ENCODE data around the gene BRSK2. TPM values are rescaled to one million over a fixed set of nuclear protein-coding genes. Genes with fewer than 3 reads are reported as not detected.

The BRSK2 gene
- total and polyA plus RNA-seq, 12 donors: 0.13 to 2.3 (median 0.44) TPM; not detected in 1

DNA sequence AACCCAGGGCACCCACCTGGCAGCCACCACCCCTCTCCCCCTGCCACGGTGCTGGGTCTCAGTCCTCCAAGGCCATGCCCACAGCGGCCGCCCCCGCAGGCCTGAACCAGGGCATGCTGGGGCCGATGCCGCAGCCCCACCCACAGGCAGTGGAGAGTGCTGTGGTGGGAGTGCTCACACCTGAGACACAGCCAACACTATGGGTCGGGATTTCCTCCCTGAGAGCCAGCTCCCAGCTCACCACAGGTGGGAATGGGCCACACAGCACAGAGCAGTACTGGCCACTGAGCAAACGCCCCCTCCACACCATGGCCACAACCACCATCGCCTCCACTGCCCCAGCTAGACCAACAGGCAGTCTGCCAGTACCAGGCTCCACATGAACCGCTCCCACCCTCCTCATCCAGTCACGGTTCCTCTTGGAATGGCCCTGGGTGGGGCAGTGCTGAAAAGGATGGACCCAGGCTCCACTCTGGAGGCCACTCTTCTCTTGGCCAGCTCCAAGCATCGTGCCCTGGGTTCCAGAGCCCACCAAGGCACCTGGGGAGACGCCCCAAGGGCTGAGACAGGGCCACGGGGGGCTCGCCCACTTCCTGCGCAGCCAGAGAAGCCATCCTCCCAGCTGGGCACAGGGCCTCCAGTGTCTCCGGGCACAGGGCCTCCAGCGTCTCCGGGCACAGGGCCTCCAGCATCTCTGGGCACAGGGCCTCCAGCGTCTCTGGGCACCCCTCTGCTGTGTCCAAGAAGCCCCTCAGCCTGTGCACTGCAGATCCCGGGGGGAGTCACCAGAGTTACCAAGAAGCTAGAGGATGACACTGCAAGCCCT lies 82.7 kb downstream of the BRSK2 start:
- H3K27me3 ChIP-seq: no peaks in the 10 kb centered on the region
- intact Hi-C loops (cut with DNase I): no loop called here
- no peak overlapping the region for H3K27ac ChIP-seq
- DNase-seq (peak in 1 of 2 donors; percentile 12), ATAC-seq (no peak)
- TF ChIP-seq, protein P1, sequence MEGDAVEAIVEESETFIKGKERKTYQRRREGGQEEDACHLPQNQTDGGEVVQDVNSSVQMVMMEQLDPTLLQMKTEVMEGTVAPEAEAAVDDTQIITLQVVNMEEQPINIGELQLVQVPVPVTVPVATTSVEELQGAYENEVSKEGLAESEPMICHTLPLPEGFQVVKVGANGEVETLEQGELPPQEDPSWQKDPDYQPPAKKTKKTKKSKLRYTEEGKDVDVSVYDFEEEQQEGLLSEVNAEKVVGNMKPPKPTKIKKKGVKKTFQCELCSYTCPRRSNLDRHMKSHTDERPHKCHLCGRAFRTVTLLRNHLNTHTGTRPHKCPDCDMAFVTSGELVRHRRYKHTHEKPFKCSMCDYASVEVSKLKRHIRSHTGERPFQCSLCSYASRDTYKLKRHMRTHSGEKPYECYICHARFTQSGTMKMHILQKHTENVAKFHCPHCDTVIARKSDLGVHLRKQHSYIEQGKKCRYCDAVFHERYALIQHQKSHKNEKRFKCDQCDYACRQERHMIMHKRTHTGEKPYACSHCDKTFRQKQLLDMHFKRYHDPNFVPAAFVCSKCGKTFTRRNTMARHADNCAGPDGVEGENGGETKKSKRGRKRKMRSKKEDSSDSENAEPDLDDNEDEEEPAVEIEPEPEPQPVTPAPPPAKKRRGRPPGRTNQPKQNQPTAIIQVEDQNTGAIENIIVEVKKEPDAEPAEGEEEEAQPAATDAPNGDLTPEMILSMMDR (IDR thresholded peaks at IDR 0.05): no peak
- 93 to 95% methylated on average over 21 of the region's 21 CpGs for WGBS, 2 donors
- H3K36me3 ChIP-seq: peaks cover 0 to 96% (median 76%) of the 10 kb centered on the region in 9 donors
- no peak overlapping the region for H3K4me3 ChIP-seq
- H3K4me1 ChIP-seq: peaks cover 0 to 16% (median 0%) of the 10 kb centered on the region in 9 donors
- no peaks in the 10 kb centered on the region for H3K9me3 ChIP-seq

DNA sequence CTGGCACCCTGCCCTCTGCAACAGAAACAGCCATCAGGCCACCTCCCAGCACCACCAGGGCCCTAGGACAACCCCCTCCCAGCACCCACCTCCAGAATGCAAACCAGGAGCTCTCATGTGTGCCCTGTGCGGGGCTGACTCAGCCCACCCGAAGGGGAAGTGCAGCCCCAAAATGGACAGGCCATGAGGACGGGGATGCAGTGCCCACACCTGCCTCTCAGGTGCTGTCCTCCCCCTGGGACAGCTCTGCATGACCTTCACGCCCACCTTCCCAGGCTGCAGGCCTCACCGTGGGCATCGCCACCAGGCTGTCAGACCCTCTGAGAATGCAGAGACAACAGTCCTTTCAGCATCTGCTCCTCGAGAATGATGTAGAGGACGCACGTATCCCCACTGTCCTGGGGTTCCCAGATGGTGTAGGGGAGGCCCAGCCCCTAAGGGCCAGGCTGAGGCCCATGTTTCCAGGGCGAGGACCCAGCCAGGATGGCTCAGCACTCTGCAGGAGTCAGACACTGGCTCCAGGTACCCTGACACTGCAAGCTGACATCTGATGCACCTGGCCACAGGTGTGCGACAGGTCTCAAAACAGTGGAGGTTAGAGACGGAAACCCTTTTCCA lies 83.4 kb downstream of the BRSK2 start:
- H3K36me3 ChIP-seq: peaks cover 0 to 99% (median 81%) of the 10 kb centered on the region in 9 donors
- intact Hi-C loops (cut with DNase I): no loop called here
- ATAC-seq (no peak), DNase-seq (no peak)
- WGBS, 2 donors: 91 to 94% methylated on average over 12 of the region's 12 CpGs
- peaks cover 0 to 11% (median 0%) of the 10 kb centered on the region in 9 donors for H3K4me1 ChIP-seq
- no peak overlapping the region for H3K27ac ChIP-seq
- TF ChIP-seq, protein P1 (IDR thresholded peaks at IDR 0.05): no peak
- no peak overlapping the region for H3K4me3 ChIP-seq
- H3K27me3 ChIP-seq: no peaks in the 10 kb centered on the region
- H3K9me3 ChIP-seq: no peaks in the 10 kb centered on the region

DNA sequence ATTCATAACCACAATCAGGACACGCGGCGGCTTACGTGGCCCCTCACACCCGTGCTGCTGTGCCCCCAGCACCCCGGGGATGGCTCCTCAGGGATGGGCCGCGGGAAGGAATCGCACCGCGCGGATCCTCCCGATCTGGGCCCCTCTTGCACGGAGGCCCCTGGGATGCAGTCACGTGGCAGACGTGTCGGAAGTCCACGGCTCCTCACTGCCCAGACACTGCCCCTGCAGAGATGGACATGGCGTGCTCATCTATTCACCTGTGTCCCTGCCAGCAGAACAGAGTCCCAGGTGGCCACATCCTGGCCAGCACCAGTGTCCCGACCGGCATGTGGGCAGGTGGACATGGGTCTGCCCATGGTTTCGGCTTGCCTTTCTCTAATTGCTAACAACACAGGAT lies 84.1 kb downstream of the BRSK2 start:
- Histone ChIP-seq H3K9me3 (no peaks in the 10 kb centered on the region), H3K4me1 (peaks cover 0 to 5% (median 0%) of the 10 kb centered on the region in 9 donors), H3K4me3 (no peak overlapping the region), H3K27ac (no peak overlapping the region), H3K36me3 (peaks cover 0 to 99% (median 87%) of the 10 kb centered on the region in 9 donors), H3K27me3 (no peaks in the 10 kb centered on the region)
- intact Hi-C loops (cut with DNase I): no loop called here
- no peak for ATAC-seq
- 95 to 96% methylated on average over 22 of the region's 22 CpGs for WGBS, 2 donors
- TF ChIP-seq, protein P1 (IDR thresholded peaks at IDR 0.05): no peak
- no peak for DNase-seq

DNA sequence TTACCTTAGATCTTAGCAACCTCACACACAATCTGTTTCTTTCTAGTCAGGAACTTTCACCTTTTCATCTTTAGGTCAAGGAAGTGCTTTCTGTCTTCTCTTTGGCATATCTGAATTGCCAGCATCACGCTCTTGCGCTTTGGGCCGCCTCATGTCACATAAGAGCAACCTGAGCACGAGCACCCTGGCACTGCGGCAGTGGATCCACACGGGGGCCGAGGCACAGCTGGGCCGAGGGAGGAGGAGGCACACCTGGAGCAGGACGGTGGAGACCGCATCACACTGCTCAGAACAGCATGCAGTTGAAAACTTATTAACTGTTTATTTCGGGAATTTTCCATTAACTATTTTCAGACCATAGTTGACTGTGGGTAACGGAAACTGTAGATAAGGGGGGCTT lies 86.1 kb downstream of the BRSK2 start:
- TF ChIP-seq, protein P1 (IDR thresholded peaks at IDR 0.05): no peak
- no peaks in the 10 kb centered on the region for H3K9me3 ChIP-seq
- H3K4me1 ChIP-seq: peaks cover 0 to 18% (median 0%) of the 10 kb centered on the region in 9 donors
- no peaks in the 10 kb centered on the region for H3K27me3 ChIP-seq
- H3K27ac ChIP-seq: no peak overlapping the region
- DNase-seq: no peak
- no peak for ATAC-seq
- 92 to 94% methylated on average over 12 of the region's 12 CpGs for WGBS, 2 donors
- peaks cover 0 to 98% (median 82%) of the 10 kb centered on the region in 9 donors for H3K36me3 ChIP-seq
- intact Hi-C loops (cut with DNase I): no loop called here
- no peak overlapping the region for H3K4me3 ChIP-seq

All from heart right ventricle (tissue), 16 donors.